NCI-H345 treated with DMSO at 0.1 percent for 48 hours (cell line): Measurements from ENCODE around the gene HACL1.
"Not testable (repeated sequence)": the region's sequence is repeated elsewhere in the genome, so short reads cannot be mapped to it uniquely, and the experiment has no call there.

Experiments used
- DNase-seq: peaks from one replicate; lab custom pipeline; 2025; ENCODE audit not compliant: unreplicated experiment; lab: John Stamatoyannopoulos, UW

HACL1 gene

GRCh38 chr3:15581471-15582394 lies 19.6 kb downstream of the HACL1 start:
- DNase-seq: no peak

- no peak for DNase-seq
Observed at GRCh38 chr3:15579051-15579450, 22.3 kb downstream of the HACL1 start.

- DNase-seq: no peak
Observed at GRCh38 chr3:15578289-15578867, 23.0 kb downstream of the HACL1 start.

GRCh38 chr3:15576475-15576874 lies 24.9 kb downstream of the HACL1 start:
- DNase-seq: no peak

GRCh38 chr3:15575446-15575845 lies 25.9 kb downstream of the HACL1 start:
- DNase-seq: no peak

- no peak for DNase-seq
Observed at GRCh38 chr3:15572138-15572537, 29.2 kb downstream of the HACL1 start.

GRCh38 chr3:15563190-15563589 lies 38.2 kb downstream of the HACL1 start:
- DNase-seq: no peak

GRCh38 chr3:15562560-15562959 lies 38.8 kb downstream of the HACL1 start:
- DNase-seq: no peak

GRCh38 chr3:15558581-15558980 lies 42.8 kb downstream of the HACL1 start:
- DNase-seq: no peak

- peak; percentile 4 for DNase-seq
Observed at GRCh38 chr3:15557511-15557946, 43.8 kb downstream of the HACL1 start.

- no peak for DNase-seq
Observed at GRCh38 chr3:15556512-15556911, 44.9 kb downstream of the HACL1 start.

GRCh38 chr3:15553749-15554148 lies 47.6 kb downstream of the HACL1 start:
- no peak for DNase-seq

- no peak for DNase-seq
Observed at GRCh38 chr3:15551902-15552301, 49.5 kb downstream of the HACL1 start.

GRCh38 chr3:15549846-15550245 lies 51.5 kb downstream of the HACL1 start:
- DNase-seq: no peak

- no peak for DNase-seq
Observed at GRCh38 chr3:15542614-15543013, 58.8 kb downstream of the HACL1 start.

GRCh38 chr3:15541371-15541770 lies 60.0 kb downstream of the HACL1 start:
- DNase-seq: no peak

- DNase-seq: no peak
Observed at GRCh38 chr3:15539066-15539465, 62.3 kb downstream of the HACL1 start.

- DNase-seq: no peak
Observed at GRCh38 chr3:15538345-15538744, 63.0 kb downstream of the HACL1 start.

GRCh38 chr3:15536856-15537255 lies 64.5 kb downstream of the HACL1 start:
- DNase-seq: no peak

GRCh38 chr3:15535732-15536131 lies 65.6 kb downstream of the HACL1 start:
- DNase-seq: no peak

GRCh38 chr3:15532614-15533013 lies 68.8 kb downstream of the HACL1 start:
- DNase-seq: not testable (repeated sequence)

GRCh38 chr3:15531346-15531745 lies 70.0 kb downstream of the HACL1 start:
- DNase-seq: no peak
